Dedifferentiated amniotic fluid mesenchymal stem cell (primary cell): ENCODE data around the gene CBX4.
A peak's percentile ranks its signal among the peaks of the same experiment; 100 is the strongest.

Experiments used
- DNase-seq: peaks from one replicate; pipeline ENCODE4 v3.0.0-alpha.2; 2016; ENCODE audit errors: extremely low spot score

Gene CBX4

GRCh38 chr17:79800325-79801155 is 38.7 kb downstream of the CBX4 start:
- DNase-seq: no peak

- DNase-seq: no peak
Measured at GRCh38 chr17:79799538-79800324, 39.5 kb downstream of the CBX4 start.

DNA sequence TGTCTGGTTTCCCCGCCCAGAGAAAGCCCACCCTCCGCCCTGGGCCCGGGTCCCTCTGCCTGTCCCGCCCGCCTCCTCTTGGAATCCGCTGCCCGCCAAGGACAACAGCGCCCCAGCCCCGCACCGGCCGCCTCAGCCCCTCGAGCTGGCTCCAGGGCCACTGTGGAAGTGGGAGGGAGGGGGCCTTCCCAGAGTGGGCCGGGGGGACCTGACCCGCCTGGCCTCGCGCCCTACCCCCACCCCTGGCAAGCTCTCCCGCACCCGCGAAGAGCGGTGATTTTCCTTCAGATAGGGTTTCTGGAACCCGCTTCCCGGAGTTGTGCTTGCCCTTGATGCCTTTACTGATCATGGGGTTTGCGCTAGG is 40.1 kb downstream of the CBX4 start:
- no peak for DNase-seq

GRCh38 chr17:79798299-79799173 is 40.7 kb downstream of the CBX4 start:
- DNase-seq: peak; percentile 47

- no peak for DNase-seq
Measured at GRCh38 chr17:79797492-79798298, 41.5 kb downstream of the CBX4 start.

GRCh38 chr17:79796763-79797491 is 42.3 kb downstream of the CBX4 start, which contains the start of gene CBX8:
Gene CBX8 (minus strand): TSS chr17:79797077. CDS start chr17:79796998, 79 bp downstream.
- DNase-seq: peak; percentile 99

DNA sequence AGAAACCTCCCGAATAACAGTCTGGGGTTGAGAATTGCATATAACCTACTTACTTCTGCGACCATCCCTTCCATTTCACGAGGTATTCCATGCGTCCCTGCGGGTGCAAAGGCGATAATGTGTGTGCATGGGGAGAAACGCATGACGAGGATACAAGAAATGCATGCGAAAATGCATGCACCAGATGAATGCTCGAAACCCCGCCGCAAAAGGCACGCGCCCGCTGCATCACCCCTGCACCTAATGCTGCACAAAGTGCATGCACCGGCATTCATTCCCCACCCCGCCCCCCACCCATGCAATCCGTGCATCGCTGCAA is 42.8 kb downstream of the CBX4 start:
- no peak for DNase-seq

GRCh38 chr17:79795795-79796443 is 43.3 kb downstream of the CBX4 start:
- DNase-seq: no peak

DNA sequence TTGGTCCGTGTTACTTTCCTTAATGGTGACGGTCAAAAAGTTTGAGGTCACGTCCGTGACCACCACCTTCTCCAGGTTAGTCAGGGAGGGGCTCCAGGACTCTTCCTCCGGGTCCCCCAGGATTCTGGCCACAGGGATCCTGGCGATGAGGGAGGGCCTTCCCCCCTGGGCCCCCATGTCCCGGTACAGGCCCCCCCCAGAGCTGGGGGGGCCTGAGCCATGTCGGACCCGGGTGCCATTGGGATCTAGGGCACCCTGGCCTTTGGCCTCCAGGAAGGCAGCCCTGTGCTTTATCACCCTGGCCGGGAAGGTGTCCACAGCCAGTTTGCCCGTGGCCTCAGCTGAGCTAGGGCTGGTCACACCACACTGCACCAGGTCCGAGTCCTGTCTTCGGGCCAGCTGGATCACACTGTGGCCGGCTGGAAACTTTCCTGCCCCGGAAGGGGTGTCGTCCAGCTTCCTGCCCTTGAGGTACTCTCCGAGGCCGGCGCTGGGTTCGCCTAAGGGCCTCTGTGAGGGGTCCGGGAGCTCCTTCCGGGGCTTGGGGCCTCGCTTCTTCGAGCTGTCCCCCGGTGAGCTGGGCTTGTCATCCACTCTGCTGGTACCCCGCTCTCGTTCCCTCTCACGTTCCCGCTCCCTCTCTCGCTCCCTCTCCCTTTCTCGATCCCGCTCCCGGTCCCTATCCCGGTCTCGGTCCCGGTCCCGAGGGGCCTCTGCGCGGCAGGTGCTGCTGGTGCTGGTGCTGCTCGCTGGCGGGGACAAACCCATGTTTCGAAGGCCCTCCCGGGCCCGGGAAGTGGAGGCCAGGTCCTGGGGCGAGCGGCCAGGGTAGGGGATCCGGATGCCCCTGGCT is 44.4 kb downstream of the CBX4 start:
- no peak for DNase-seq

- DNase-seq: peak; percentile 21
Measured at GRCh38 chr17:79793924-79794304, 45.3 kb downstream of the CBX4 start.

GRCh38 chr17:79792984-79793923 is 46.0 kb downstream of the CBX4 start:
- DNase-seq: peak; percentile 94

- DNase-seq: no peak
Measured at GRCh38 chr17:79792341-79792871, 46.8 kb downstream of the CBX4 start.

DNA sequence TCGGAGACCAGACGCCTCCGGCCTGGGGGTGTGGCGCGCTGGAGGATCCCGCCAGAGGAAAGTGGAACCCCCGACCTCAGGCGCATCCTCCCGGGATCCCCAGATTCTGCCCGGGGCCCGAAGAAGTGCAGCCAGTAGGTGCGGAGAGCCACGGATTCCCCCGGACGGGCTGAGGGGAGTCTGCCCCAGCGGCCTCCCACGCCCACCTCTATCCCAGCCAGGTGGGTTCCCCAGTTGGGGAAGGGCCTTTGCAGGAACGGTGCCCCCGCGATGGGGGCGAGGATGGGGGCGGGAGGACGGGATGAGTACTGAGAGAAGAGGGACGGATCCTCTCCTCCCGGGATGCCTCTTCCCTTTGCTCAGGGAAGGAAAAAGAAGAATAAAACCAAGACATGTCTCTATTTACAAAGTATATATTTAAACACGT is 47.5 kb downstream of the CBX4 start:
- DNase-seq: no peak

- no peak for DNase-seq
Measured at GRCh38 chr17:79790805-79791734, 48.2 kb downstream of the CBX4 start.

DNA sequence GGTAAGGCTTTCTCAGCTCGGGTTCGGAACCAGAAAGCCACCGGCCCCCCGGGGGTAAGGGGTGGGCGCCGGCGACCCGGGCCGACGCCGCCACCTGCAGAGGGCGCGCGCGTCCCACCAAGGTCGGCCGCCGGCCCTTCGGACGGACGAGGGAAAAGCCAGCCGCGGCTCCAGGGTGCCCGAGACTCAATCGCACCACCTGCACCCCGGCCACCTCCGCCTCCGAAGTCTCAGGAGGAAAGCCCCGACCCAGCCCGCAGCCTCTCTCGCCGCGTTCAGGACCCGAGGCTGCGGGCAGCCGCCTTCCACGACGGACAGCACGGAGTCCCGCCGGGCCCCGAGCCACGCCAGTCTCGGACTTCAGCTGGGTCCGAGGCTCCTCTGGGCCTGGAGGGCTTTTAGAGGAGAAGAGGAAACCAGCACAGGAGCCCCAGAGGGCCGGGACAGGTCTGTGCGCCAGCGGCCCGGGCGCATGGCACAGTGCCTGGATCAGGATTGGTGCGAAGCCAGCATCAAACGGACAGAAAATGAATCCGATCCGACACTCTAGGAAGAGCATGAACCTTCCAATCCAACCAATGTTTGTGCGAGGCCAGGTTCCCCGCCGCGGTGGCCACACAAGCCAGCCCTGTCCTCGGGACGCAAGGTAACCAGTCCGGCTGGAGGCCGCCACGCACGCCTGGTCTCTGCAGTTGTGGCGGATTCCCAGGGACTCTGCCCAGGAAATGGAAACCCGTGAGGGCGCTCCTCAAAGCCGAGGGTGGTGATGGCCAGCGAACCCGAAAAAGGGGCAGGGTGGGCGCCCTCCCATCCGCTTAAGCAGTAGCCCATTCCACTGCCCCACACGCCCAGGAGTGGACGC is 49.1 kb downstream of the CBX4 start:
- DNase-seq: no peak
